H54 (cell line): Measurements from ENCODE around the gene ZXDA.

Experiments
- DNase-seq: peaks from one replicate; pipeline ENCODE4 v3.0.0; 2011; ENCODE audit warnings: low spot score, mixed read lengths; ENCODE audit not compliant: insufficient read length
- FAIRE-seq: peaks from 3 replicates; lab custom pipeline; 2011; peaks lifted over from hg19 to GRCh38; lab: Jason Lieb, UNC
- POLR2A ChIP-seq: IDR thresholded peaks from 2 replicates; pipeline ENCODE4 v1.6.1; 2011; ENCODE audit warnings: low read depth, mild to moderate bottlenecking, low read length

The ZXDA gene

DNA sequence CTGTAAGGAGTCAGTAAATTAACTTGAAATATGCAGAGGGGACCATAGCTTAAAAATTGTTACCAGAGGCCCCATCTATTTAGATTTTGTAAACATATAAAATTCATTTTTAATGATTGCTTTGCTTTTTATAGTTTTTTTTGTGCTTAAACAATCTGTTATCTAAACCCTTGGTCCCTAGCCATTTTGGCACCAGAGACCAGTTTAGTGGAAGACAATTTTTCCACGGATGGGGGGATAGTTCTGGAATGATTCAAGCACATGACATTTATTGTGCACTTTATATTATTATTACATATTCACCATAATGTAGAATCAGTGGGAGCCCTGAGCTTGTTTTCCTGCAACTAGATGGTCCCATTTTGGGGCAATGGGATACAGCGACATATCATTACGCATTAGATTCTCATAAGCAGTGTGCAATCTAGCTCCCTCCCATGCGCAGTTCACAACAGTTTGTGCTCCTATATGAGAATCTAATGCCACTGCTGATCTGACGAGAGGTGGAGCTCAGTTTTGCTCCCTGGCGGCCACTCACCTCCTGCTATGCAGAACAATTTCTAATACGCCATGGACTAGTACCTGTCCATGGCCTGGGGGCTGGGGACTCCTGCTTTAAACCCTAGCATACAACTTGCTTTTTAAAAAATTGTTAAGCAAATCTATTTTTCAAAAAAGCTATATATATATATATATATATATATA, 5.9 kb downstream of the ZXDA start:
- DNase-seq (no peak), FAIRE-seq (no peak)

DNA sequence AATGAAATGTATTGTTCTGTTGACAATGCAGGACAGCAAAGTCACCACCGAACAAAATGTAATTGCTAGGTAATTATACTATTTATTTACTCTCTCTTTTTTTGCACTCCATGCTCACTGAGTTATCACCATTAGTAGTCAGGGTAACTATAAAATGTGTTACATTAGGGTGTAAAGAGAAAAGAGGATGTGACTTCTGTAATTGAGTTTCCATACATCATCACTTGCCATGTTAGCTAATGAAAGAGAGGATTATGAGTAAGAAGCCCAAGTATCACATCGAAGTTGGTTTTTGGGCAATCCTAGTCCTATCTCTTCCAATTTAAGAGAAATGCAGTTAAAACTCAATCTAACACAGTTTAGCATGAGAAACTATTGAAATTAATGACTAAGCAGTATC, 7.6 kb downstream of the ZXDA start:
- DNase-seq (no peak), FAIRE-seq (no peak)
- TF ChIP-seq POLR2A: no peak

More for the DNA sequence above, 5.9 kb downstream of the ZXDA start:
- TF ChIP-seq POLR2A: no peak

GRCh38 chrX:57901466-57901865, 8.8 kb downstream of the ZXDA start:
- DNase-seq (no peak), FAIRE-seq (no peak)
- no peak for TF ChIP-seq POLR2A

DNA sequence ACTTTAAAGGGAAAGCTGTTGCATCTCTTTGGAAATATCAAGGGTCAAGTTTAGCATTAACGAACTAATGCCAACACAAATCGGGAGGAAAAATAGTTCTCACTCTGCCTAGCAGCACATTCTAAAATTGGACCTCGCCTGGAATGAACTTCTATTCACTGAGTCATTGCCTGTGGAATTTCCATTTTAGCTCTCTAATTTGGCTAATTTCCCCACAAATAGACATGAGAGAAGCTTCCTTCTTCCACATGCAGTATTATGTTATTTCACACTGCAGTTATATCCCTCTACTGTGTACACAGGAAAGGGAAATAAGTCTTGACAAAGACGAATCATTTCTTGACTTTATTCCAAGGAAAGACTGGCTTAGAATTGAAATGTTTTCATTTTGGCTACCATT, 9.3 kb downstream of the ZXDA start:
- FAIRE-seq (no peak), DNase-seq (no peak)
- no peak for TF ChIP-seq POLR2A

GRCh38 chrX:57899906-57900305, 10.4 kb downstream of the ZXDA start:
- no peak for TF ChIP-seq POLR2A
- DNase-seq (no peak), FAIRE-seq (no peak)

DNA sequence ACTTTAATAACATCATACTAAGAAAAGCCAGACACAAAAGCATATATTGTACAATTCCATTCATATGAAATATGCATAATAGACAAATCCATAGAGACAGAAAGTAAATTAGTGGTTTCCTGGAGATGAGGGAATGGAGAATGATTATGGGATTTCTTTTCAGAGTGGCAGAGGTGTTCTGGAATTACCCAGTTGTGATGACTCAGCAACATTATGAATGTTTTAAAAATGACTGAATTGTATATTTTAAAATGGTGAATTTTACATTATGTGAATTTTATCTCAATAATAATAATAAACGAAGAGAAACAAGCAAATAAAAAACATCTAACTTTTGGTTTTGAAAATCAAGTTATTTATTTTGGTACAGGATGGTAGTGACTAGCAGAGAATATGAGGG, 11.2 kb downstream of the ZXDA start:
- no peak for DNase-seq
- no peak for TF ChIP-seq POLR2A
- no peak for FAIRE-seq

- FAIRE-seq (no peak), DNase-seq (no peak)
- TF ChIP-seq POLR2A: no peak
Measured at GRCh38 chrX:57871463-57871862, 38.8 kb downstream of the ZXDA start.
